Measurements from ENCODE around the gene RIC8B.

The RIC8B gene

DNA sequence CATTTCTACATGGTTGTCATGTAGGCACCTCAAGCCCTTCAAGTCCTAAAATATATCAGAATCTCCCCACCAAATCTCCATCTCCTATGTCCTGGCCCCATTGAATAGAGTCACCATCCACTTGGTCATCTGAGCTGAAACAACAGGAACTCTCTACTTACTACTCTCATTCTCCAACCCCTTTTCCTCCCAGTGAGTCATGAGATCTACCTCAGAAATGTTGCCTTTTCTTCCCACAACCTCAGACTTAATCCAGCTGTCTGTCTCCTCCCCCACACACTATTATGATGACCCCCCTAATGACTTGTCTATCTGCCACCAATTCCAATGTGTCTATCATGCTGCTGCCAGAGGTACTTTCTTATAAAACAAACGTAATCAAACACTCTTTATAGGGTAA lies 108.9 kb downstream of the RIC8B start:
- TF ChIP-seq, protein P1, sequence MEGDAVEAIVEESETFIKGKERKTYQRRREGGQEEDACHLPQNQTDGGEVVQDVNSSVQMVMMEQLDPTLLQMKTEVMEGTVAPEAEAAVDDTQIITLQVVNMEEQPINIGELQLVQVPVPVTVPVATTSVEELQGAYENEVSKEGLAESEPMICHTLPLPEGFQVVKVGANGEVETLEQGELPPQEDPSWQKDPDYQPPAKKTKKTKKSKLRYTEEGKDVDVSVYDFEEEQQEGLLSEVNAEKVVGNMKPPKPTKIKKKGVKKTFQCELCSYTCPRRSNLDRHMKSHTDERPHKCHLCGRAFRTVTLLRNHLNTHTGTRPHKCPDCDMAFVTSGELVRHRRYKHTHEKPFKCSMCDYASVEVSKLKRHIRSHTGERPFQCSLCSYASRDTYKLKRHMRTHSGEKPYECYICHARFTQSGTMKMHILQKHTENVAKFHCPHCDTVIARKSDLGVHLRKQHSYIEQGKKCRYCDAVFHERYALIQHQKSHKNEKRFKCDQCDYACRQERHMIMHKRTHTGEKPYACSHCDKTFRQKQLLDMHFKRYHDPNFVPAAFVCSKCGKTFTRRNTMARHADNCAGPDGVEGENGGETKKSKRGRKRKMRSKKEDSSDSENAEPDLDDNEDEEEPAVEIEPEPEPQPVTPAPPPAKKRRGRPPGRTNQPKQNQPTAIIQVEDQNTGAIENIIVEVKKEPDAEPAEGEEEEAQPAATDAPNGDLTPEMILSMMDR (IDR thresholded peaks at IDR 0.05; ENCODE audit: borderline replicate concordance, control extremely low read depth, extremely low read depth, insufficient read depth, missing control alignments), result no peak
- DNase-seq (ENCODE audit: low spot score), result no peak
- in situ Hi-C loops (cut with MboI; ENCODE audit: low sequenced_read_pairs, unreplicated experiment), result no loop called here

DNA sequence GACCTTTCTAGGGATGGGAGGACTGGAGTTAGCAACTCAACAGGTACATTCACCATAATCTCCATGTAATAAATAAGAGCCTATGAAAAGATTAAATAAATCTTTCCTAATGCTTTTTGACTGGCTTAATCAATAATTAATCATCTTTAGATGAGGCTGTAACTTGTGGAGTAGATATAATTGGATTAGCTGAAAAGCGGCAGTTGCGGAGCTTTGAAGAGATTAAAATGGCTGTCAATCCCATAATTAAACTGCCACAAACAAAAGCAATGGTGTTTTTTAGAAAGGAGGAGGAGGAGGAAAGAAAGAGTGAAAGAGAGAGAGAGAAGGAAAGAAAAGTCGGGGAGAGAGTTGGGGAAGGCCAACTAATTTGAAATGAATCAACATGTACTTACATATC lies 110.5 kb downstream of the RIC8B start:
- in situ Hi-C loops (cut with MboI; ENCODE audit: low sequenced_read_pairs, unreplicated experiment), result no loop called here
- TF ChIP-seq, protein P1 (IDR thresholded peaks at IDR 0.05; ENCODE audit: borderline replicate concordance, control extremely low read depth, extremely low read depth, insufficient read depth, missing control alignments), result no peak
- no peak for DNase-seq (ENCODE audit: low spot score)

DNA sequence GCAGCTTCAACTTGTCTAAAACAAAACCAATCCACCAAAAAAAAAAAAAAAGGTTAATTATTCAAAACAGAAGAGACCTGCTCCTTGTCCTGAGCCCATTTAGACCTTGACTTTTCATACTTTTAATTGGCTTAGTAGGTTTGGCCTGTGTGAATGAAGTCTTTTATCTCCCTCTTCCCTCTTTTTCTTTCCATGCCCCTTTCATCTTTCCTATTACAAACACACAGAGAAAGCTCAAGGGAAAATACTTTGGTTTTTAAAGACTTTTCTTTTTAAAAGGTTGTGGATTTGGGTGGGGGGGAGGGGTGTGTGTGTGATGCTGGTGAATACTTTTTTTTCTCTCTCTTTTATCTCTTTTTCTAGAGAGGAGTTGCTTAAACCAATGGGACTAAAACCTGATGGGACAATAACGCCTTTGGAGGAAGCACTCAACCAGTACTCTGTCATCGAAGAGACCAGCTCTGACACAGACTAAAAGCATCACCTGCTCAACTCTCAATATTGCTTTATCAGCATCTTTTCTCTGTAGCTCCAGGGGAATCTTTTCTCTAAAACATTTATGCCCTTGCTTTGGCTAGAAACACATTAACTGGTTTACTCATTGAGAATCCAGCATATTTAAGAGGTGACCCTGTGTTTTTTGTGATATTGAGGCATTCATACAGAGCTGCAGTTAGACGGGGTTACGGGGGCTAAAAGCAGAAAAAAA lies 111.2 kb downstream of the RIC8B start:
- in situ Hi-C loops (cut with MboI; ENCODE audit: low sequenced_read_pairs, unreplicated experiment), result no loop called here
- TF ChIP-seq, protein P1 (IDR thresholded peaks at IDR 0.05; ENCODE audit: borderline replicate concordance, control extremely low read depth, extremely low read depth, insufficient read depth, missing control alignments), result no peak
- no peak for DNase-seq (ENCODE audit: low spot score)

DNA sequence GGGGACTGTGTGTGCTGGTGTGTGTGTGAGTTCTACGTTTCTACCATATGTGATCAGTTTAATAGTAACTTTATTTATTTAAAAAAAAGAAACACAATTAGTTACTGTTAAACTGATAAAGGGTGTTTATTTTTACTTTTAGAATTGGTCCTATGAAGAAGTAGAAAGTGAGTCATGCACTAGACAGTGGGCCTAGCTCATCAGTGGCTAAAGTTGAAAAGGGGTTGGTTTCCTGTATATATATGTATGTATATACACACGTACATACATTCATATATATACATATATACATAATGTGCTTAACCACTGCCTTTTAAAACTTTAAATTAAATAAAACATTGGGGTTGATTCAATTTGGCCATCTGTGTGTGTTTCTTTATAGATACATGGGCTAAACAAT lies 112.5 kb downstream of the RIC8B start:
- TF ChIP-seq, protein P1 (IDR thresholded peaks at IDR 0.05; ENCODE audit: borderline replicate concordance, control extremely low read depth, extremely low read depth, insufficient read depth, missing control alignments), result no peak
- in situ Hi-C loops (cut with MboI; ENCODE audit: low sequenced_read_pairs, unreplicated experiment), result no loop called here
- DNase-seq (ENCODE audit: low spot score), result no peak

DNA sequence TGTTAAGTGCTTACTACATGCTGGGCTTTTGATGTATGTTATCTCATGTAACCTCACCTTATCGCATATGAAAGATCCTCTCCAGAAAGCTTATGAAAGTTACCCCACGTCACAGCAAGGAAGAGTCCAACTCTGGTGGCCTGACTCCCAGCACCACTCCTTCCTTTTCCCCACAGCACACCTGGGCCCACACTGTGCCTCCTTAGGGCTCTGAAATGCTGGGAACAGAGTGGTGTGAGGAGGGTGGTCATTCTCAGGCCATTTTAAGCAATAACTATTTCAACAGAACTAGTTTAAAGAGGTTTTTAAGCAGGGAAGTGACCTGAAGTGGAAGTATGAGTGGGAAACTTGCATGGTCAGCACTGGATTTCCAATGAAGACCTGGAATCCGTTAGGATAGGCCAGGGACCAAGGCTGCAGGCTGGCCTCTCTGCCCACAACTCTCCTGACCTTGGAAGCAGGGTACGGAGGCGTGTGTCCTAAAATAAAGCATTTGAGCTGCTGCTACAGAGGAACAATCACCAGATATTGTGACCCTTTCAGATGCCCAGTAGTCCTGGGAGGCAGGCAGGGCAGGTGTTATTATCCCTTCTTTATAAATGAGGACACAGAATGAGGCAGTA lies 114.0 kb downstream of the RIC8B start:
- no peak for DNase-seq (ENCODE audit: low spot score)
- in situ Hi-C loops (cut with MboI; ENCODE audit: low sequenced_read_pairs, unreplicated experiment), result no loop called here

DNA sequence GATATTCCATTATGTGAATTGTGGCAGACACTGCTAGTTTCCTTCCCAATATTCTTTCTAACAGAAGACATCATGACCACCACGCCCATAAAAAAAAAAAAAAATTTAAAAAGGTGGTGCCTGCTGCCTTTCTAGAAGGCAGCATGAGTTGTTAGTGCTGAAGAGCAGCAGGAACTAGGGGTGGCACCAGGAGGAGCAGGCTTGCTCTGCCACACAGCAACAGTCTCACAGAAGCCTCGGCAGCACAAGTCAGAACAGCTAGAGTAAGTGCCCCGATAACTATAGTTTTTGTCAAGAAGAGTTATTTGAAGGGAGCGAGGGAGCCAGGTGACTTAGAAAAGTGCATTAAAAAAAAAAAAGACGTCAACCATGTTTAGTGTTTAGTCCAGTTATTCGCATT lies 114.8 kb downstream of the RIC8B start:
- in situ Hi-C loops (cut with MboI; ENCODE audit: low sequenced_read_pairs, unreplicated experiment), result no loop called here
- TF ChIP-seq, protein P1 (IDR thresholded peaks at IDR 0.05; ENCODE audit: borderline replicate concordance, control extremely low read depth, extremely low read depth, insufficient read depth, missing control alignments), result no peak
- no peak for DNase-seq (ENCODE audit: low spot score)

More for the DNA sequence above, 114.0 kb downstream of the RIC8B start:
- TF ChIP-seq, protein P1 (IDR thresholded peaks at IDR 0.05; ENCODE audit: borderline replicate concordance, control extremely low read depth, extremely low read depth, insufficient read depth, missing control alignments), result no peak
